Germinal center (tissue), 1 donor: Measurements from ENCODE around the gene ZNF836.

Experiments
- DNase-seq: peaks from one replicate; pipeline ENCODE4 v3.0.0; 2012; ENCODE audit warnings: mixed read lengths, low spot score

The ZNF836 gene

GRCh38 chr19:52188822-52189734 is 17.7 kb upstream of the ZNF836 start:
- DNase-seq, result no peak

DNA sequence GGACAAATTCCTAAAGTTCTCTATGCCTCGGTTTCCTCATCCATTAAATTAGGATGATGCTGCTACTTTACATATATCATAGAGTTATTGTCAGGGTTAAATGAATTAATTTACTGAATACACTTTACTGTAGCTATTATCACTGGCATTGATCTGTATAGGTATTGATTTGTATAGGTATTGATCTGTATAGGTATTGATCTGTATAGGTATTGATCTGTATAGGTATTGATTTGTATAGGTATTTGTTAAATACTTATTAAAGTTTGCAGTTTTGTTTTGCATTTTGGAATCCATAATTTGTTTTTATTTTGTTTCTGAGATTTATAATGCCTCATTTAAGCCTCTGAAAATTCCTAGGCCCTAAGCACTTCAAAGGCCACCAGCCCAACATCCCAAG is 16.0 kb upstream of the ZNF836 start:
- DNase-seq, result no peak

- no peak for DNase-seq
Observed at GRCh38 chr19:52176574-52176973, 5.2 kb upstream of the ZNF836 start.

DNA sequence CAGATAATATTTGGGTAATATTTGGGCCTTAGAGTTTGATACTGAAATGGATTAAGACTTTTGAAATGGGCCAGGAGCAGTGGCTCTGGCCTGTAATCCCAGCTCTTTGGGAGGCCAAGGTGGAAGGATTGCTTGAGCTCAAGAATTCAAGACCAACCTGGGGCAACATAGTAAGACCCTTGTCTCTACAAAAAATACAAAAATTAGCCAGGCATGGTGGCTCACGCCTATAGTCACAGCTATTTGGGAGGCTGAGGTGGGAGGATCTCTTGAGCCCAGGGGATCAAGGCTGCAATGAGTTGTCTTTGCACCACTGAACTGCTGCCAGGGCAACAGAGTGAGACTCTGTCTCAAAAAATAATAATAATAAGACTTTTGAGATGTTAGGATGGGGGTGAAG is 926 bp upstream of the ZNF836 start:
- DNase-seq, result no peak

DNA sequence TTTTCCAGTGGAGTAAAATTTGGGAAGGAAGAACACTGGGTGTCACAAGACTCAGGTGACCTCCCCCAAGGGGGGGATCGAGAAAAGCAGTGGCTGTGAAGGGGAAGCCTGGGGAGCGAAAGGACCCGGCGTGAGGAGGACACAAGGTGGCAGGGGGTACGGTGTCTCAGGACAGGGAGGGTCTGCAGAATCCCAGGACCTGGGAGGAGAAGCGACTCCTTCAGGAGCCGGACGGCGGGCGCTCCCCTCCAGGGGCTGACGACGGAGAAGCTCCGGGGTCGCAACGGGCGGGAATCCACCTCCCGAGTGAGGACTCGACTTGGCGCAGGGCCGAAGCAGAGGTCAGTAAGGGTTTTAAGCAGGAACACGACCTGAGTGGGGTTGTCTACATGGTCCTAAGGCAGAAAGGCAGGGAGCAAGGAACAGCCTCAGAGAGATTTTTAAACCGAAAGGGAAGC is 529 bp downstream of the ZNF836 start:
- DNase-seq, result peak; percentile 19

DNA sequence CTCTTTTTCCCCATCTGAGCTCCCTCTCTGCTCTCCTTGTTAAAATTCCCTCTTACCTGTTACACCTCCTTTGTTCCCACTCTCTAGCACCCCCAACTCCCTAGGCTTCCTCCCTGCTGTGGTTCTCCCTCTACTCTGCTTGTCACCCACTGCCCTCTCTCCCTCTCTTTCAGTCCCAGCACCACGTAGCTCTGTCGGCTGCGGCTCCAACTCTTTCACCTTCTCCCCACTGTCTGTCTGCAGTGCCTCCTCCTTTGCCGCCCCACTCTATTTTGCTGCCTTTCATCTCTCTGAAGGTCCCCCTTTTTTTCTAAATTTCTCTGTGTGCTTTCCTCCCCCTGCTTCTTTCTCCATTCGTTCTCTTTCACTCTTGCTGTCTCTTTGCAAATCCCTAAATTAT is 1.1 kb downstream of the ZNF836 start:
- DNase-seq, result no peak

GRCh38 chr19:52155596-52156359 is 15.6 kb downstream of the ZNF836 start:
- no peak for DNase-seq

GRCh38 chr19:52148256-52148655 is 23.2 kb downstream of the ZNF836 start:
- DNase-seq, result no peak

DNA sequence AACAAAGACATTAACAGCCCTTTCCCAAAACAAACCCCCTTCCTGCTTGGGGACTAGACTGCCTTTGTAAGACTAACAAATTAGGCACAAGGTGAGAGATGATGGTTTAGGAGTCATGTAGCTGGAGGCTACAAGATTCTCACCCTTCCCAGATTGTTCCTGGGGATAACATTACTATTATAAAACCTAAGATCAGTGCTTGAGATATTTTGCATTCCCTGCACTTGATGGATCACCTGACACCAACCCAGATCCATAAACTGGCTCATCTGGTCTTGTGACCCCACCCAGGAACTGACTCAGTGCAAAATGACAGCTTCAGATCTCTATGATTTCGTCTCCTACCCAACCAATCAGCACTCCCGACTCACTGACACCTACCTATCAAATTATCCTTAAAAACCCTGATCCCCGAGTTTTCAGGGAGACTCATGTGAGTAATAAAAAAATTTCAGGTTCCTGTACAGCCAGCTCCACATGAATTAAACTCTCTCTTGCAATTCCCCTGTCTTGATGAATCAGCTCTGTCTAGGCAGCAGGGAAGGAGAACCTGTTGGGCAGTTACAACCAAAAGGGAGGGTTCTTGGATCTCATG is 29.3 kb downstream of the ZNF836 start:
- DNase-seq, result no peak

DNA sequence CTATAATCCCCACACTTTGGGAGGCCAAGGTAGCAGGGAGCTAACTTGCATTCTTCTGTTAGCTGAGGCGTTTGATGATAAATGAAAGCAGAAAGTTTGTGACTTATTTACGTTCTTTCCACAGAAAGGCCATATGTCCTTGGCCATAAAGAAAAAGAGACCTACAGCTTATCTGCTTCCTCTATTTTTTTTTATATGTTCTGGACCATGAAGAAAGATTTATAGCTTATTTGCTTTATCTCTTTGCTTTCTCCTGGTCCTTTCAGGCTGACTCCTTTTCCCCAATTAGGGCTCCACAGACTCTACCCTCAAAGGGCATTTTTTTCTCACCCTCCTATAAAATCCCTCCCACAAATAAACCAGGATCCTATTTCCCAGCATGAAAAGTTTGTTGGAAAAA is 30.2 kb downstream of the ZNF836 start:
- no peak for DNase-seq

DNA sequence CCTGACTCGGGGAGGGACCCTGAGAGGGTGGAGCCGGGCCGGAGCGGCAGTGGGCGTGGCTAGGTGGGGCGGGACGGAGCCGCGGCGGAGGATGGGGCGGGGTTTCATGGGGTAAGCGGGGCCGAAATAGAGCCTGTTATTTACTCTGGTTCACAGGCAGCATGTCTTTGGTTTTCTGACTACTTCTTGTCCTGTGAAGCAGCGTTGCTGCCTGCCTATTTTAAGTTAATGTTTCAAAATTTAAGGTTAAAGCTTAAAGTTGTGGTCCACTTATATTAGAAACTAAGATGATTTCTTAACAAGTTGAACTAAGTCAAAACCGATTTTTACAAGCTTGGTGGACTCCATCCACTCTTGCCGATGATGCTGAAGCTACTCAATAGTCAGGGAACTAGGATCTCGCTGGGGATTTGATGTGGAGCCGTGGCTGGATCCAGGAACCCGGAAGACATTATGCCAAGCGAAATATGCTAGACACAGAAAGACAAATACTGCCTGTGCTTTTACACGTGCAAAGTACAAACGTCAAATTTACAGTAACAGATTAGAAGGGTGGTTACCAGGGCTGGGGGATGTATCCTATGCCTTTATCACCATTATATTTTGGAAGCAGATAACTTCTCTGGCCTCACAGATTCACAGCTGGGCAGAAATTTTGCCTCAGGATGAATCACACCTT is 31.2 kb downstream of the ZNF836 start:
- peak; percentile 98 for DNase-seq

- DNase-seq, result peak; percentile 73
Observed at GRCh38 chr19:52139252-52140031, 32.0 kb downstream of the ZNF836 start, which contains the start of gene ZNF616. Gene ZNF616, minus strand, starts transcription at chr19:52139938. Its CDS starts 9,426 bp downstream, at chr19:52130512.

DNA sequence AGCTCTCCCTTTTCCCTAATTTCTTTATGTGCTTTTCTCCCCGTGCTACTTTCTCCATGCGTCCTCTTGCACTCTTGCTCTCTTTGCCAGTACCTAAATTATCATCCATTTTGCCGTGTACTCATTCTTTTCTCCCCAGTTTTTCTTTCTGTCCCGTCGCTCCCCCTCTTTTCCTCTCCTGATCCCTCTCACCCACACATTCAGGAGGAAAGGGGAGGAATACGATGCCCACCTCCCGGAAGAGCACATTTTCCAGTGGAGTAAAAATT is 32.5 kb downstream of the ZNF836 start:
- no peak for DNase-seq

- DNase-seq, result peak; percentile 5
Observed at GRCh38 chr19:52138278-52138982, 33.0 kb downstream of the ZNF836 start.

DNA sequence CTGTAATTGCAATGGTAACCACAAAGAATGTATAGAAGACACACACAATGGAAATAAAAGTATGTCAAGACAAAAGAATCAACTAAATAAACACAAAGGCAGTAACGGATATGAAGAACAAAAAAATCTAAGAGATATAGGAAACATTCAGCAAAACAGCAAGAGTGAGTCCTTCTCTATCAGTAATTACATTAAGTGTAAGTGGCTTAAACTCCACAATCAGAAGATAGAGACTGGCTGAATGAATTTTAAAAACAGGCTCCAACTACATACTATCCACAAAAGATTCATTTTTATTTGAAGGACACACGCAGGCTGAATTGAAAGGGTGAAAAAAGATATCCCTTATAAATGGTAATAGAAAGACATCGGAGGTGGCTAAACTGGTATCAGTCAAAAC is 51.1 kb downstream of the ZNF836 start:
- no peak for DNase-seq

DNA sequence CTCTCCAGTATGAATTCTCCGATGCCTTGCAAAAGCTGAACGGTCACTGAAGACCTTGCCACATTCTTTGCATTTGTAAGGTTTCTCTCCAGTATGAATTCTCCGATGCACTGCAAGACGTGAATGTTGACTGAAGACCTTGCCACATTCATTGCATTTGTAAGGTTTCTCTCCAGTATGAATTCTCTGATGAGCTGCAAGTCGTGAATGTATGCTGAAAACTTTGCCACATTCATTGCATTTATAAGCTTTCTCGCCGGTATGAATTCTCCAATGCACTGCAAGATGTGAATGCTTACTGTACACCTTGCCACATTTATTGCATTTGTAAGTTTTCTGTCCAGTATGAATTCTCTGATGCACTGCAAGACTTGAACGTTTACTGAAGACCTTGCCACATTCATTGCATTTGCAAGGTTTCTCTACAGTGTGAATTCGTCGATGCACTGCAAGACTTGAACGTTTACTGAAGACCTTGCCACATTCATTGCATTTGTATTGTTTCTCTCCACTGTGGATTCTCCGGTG is 55.8 kb downstream of the ZNF836 start:
- no peak for DNase-seq

GRCh38 chr19:52114691-52115090 is 56.7 kb downstream of the ZNF836 start:
- no peak for DNase-seq

DNA sequence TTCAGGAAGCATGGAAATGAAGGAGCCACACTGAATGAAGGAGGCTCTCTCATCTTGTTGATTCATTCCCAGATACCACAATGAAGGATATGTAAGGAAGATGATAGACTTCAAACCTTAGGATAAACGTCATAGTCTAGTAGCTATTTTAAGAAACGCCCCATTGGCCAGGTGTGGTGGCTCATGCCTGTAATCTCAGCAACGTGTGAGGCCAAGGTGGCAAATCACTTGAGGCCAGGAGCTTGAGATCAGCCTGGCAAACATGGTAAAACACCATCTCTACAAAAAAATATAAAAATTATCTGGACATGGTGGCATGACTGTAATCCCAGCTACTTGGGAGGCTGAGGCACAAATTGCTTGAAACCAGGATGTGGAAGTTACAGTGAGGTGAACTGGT is 58.8 kb downstream of the ZNF836 start:
- no peak for DNase-seq

- DNase-seq, result no peak
Observed at GRCh38 chr19:52110780-52111179, 60.6 kb downstream of the ZNF836 start.
